ENCODE results near the gene NUDC. TPM values are rescaled to one million over a fixed set of nuclear protein-coding genes. Genes with fewer than 3 reads are reported as not detected.
A peak's percentile ranks its signal among the peaks of the same experiment; 100 is the strongest.

Gene NUDC
- total RNA-seq, 2 experiments from 2014 or later = 43.0 to 44.6 TPM

- peak within 1 kb of the TSS; percentile 89 for H3K4me3 ChIP-seq (ENCODE audit: low read length)
- ATAC-seq (ENCODE audit: poor library complexity) (peak; percentile 91), DNase-seq (peak; percentile 59 to 90 (median 70))
- ChIA-PET CTCF (interaction anchor here (0.9 to 1.4 kb wide), 5 partner anchors 9 to 290 kb away, joined by 3 to 5 read pairs (median 3); partner anchors contain the start of gene GPATCH3), POLR2A (interaction anchor here (0.6 to 3.4 kb wide), 19 partner anchors 10 to 1753 kb away, joined by 3 to 82 read pairs (median 4); partner anchors contain the start of genes GPATCH3, HMGN2, NUDC and PIGV)
- intact Hi-C loops (cut with DNase I, micrococcal nuclease) = loop anchor here in 1 of 2 experiments (1.0 to 5.0 kb wide), 2 partner anchors 31 to 458 kb away; partner anchors contain the start of genes DHDDS and NUDC
- H3K27ac ChIP-seq (ENCODE audit: low read depth in 1 of 2, low read length in 2 of 2) = peak within 1 kb of the TSS; percentile 87 to 89
- no peaks in the 10 kb centered on the region for H3K9me3 ChIP-seq (ENCODE audit: control insufficient read depth in 1 of 2, insufficient read depth in 1 of 2, low read length in 2 of 2)
- Mint-ChIP-seq H3K27ac (peak within 1 kb of the TSS; percentile 97), H3K4me3 (peak within 1 kb of the TSS; percentile 96), H3K9me3 (no peaks in the 10 kb centered on the region), H3K4me1 (ENCODE audit: low read depth) (peaks cover 39% of the 10 kb centered on the region), H3K27me3 (no peaks in the 10 kb centered on the region), H3K36me3 (ENCODE audit: low read depth) (peaks cover 88% of the 10 kb centered on the region)
- no peak for TF ChIP-seq CTCF (IDR thresholded peaks at IDR 0.05)
- H3K27me3 ChIP-seq (ENCODE audit: control insufficient read depth in 1 of 2, insufficient read depth in 2 of 2, low read length in 2 of 2) = no peaks in the 10 kb centered on the region
- peaks cover 31% of the 10 kb centered on the region for H3K4me1 ChIP-seq (ENCODE audit: insufficient read depth, low read length)
- H3K36me3 ChIP-seq (ENCODE audit: insufficient read depth, low read length) = peaks cover 59% of the 10 kb centered on the region
Observed at GRCh38 chr1:26889551-26890466, 31.7 kb upstream of the NUDC start, which contains the start of gene GPN2. Gene GPN2 (minus strand): TSS chr1:26890283. CDS start chr1:26890096, 187 bp downstream.

- Mint-ChIP-seq H3K36me3 (ENCODE audit: low read depth) (peaks cover 88% of the 10 kb centered on the region), H3K27ac (peak overlapping the region; percentile 97), H3K27me3 (no peaks in the 10 kb centered on the region), H3K9me3 (no peaks in the 10 kb centered on the region), H3K4me1 (ENCODE audit: low read depth) (peaks cover 35% of the 10 kb centered on the region), H3K4me3 (peak overlapping the region; percentile 96)
- Histone ChIP-seq H3K4me1 (ENCODE audit: insufficient read depth, low read length) (peaks cover 31% of the 10 kb centered on the region), H3K27me3 (ENCODE audit: control insufficient read depth in 1 of 2, insufficient read depth in 2 of 2, low read length in 2 of 2) (no peaks in the 10 kb centered on the region), H3K27ac (ENCODE audit: low read depth in 1 of 2, low read length in 2 of 2) (peak overlapping the region; percentile 87 to 89), H3K9me3 (ENCODE audit: control insufficient read depth in 1 of 2, insufficient read depth in 1 of 2, low read length in 2 of 2) (no peaks in the 10 kb centered on the region), H3K4me3 (ENCODE audit: low read length) (peak overlapping the region; percentile 89), H3K36me3 (ENCODE audit: insufficient read depth, low read length) (peaks cover 59% of the 10 kb centered on the region)
- DNase-seq (no peak), ATAC-seq (ENCODE audit: poor library complexity) (peak; percentile 45)
- ChIA-PET POLR2A (interaction anchor here (0.6 to 3.4 kb wide), 18 partner anchors 9 to 1752 kb away, joined by 3 to 82 read pairs (median 4); partner anchors contain the start of genes GPATCH3, HMGN2, NUDC and PIGV), CTCF (interaction anchor here (0.9 to 1.4 kb wide), 5 partner anchors 9 to 291 kb away, joined by 3 to 5 read pairs (median 3); partner anchors contain the start of gene GPATCH3)
- TF ChIP-seq CTCF (IDR thresholded peaks at IDR 0.05) = no peak
- intact Hi-C loops (cut with DNase I, micrococcal nuclease) = loop anchor here in 1 of 2 experiments (1.0 to 5.0 kb wide), 2 partner anchors 31 to 458 kb away; partner anchors contain the start of genes DHDDS and NUDC
Observed at GRCh38 chr1:26890467-26890796, 31.1 kb upstream of the NUDC start.

GRCh38 chr1:26894263-26894662, 27.3 kb upstream of the NUDC start:
- H3K9me3 Mint-ChIP-seq = no peaks in the 10 kb centered on the region
- intact Hi-C loops (cut with DNase I, micrococcal nuclease) = loop anchor here in 1 of 2 experiments (5.0 kb wide), 1 partner anchor 462 kb away; the partner anchor contains the start of gene DHDDS
- peaks cover 84% of the 10 kb centered on the region for H3K36me3 Mint-ChIP-seq (ENCODE audit: low read depth)
- Histone ChIP-seq H3K4me3 (ENCODE audit: low read length) (no peak overlapping the region), H3K9me3 (ENCODE audit: control insufficient read depth in 1 of 2, insufficient read depth in 1 of 2, low read length in 2 of 2) (no peaks in the 10 kb centered on the region), H3K27me3 (ENCODE audit: control insufficient read depth in 1 of 2, insufficient read depth in 2 of 2, low read length in 2 of 2) (no peaks in the 10 kb centered on the region), H3K27ac (ENCODE audit: low read depth in 1 of 2, low read length in 2 of 2) (no peak overlapping the region), H3K4me1 (ENCODE audit: insufficient read depth, low read length) (peaks cover 25% of the 10 kb centered on the region), H3K36me3 (ENCODE audit: insufficient read depth, low read length) (peaks cover 57% of the 10 kb centered on the region)
- CTCF ChIA-PET = no interaction called here
- no peak for ATAC-seq (ENCODE audit: poor library complexity)
- H3K4me3 Mint-ChIP-seq = peak overlapping the region; percentile 53
- no peak for TF ChIP-seq CTCF (IDR thresholded peaks at IDR 0.05)
- H3K27ac Mint-ChIP-seq = no peak overlapping the region
- H3K27me3 Mint-ChIP-seq = no peaks in the 10 kb centered on the region
- peaks cover 24% of the 10 kb centered on the region for H3K4me1 Mint-ChIP-seq (ENCODE audit: low read depth)
- POLR2A ChIA-PET = no interaction called here
- no peak for DNase-seq
